CD4-positive, alpha-beta memory T cell (primary cell): Measurements from ENCODE around the gene GOLGA8K. TPM values are rescaled to one million over a fixed set of nuclear protein-coding genes. Genes with fewer than 3 reads are reported as not detected.
"Not testable (repeated sequence)": the region's sequence is repeated elsewhere in the genome, so short reads cannot be mapped to it uniquely, and the experiment has no call there.

Source experiments
- CTCF ChIA-PET: fragments of 350-600 bp; sonication (Branson Sonifier 250); formaldehyde crosslinking; loops from one replicate; lab custom pipeline; 2021; ENCODE audit warnings: inconsistent platforms; ENCODE audit not compliant: partially characterized antibody; lab: Charles Lee
- POLR2A ChIA-PET: fragments of 350-600 bp; sonication (Branson Sonifier 250); formaldehyde crosslinking; loops from one replicate; lab custom pipeline; 2021; ENCODE audit not compliant: partially characterized antibody; lab: Charles Lee
- DNase-seq, 5 donors: peaks; one replicate each; pipeline versions ENCODE4 v3.0.0 to v3.0.0-alpha.2; 2020 to 2022; ENCODE audit warnings: mixed read lengths in 1 of 5
- H3K27ac ChIP-seq: one replicate; pipeline ENCODE4 v1.7.0; 2013; ENCODE audit warnings: low read depth, low read length
- H3K27me3 ChIP-seq: 2 replicates; pipeline ENCODE4 v1.7.0; 2013; ENCODE audit warnings: mild to moderate bottlenecking, low read length, moderate library complexity; ENCODE audit not compliant: insufficient read depth
- H3K36me3 ChIP-seq: 2 replicates; pipeline ENCODE4 v1.7.0; 2013; ENCODE audit warnings: mild to moderate bottlenecking, low read length, moderate library complexity; ENCODE audit not compliant: insufficient read depth
- H3K4me1 ChIP-seq: 2 replicates; pipeline ENCODE4 v1.7.0; 2013; ENCODE audit warnings: mild to moderate bottlenecking, low read length, moderate library complexity; ENCODE audit not compliant: insufficient read depth
- H3K4me3 ChIP-seq, 2 donors: one replicate each; pipeline ENCODE4 v1.7.0; 2013; ENCODE audit warnings: low read length in 2 of 2, mild to moderate bottlenecking in 1 of 2
- H3K9me3 ChIP-seq, 2 donors: one replicate each; pipeline ENCODE4 v1.7.0; 2013; ENCODE audit warnings: low read length in 2 of 2, control low read depth in 1 of 2; ENCODE audit not compliant: control insufficient read depth in 1 of 2
- H3K27ac Mint-ChIP-seq, 7 donors: one replicate each; pipeline ENCODE4 v1.8.0; 2020 to 2021; ENCODE audit warnings: mixed read lengths in 7 of 7, mild to moderate bottlenecking in 6 of 7, inconsistent platforms in 3 of 7, moderate library complexity in 3 of 7
- H3K27me3 Mint-ChIP-seq, 2 donors: one replicate each; pipeline ENCODE4 v1.8.0; 2020 to 2021; ENCODE audit warnings: mixed read lengths in 2 of 2
- H3K36me3 Mint-ChIP-seq, 2 donors: one replicate each; pipeline ENCODE4 v1.8.0; 2020 to 2021; ENCODE audit warnings: mixed read lengths in 2 of 2, inconsistent platforms in 1 of 2, mild to moderate bottlenecking in 1 of 2
- H3K4me1 Mint-ChIP-seq, 4 donors: one replicate each; pipeline ENCODE4 v1.8.0; 2020 to 2021; ENCODE audit warnings: mixed read lengths in 4 of 4, mild to moderate bottlenecking in 1 of 4
- H3K4me3 Mint-ChIP-seq, 8 donors: one replicate each; pipeline ENCODE4 v1.8.0; 2020 to 2021; ENCODE audit warnings: mixed read lengths in 8 of 8, mild to moderate bottlenecking in 7 of 8, moderate library complexity in 6 of 8, inconsistent platforms in 3 of 8
- H3K9me3 Mint-ChIP-seq, 8 donors: one replicate each; pipeline ENCODE4 v1.8.0; 2020 to 2021; ENCODE audit warnings: mixed read lengths in 8 of 8, mild to moderate bottlenecking in 5 of 8, inconsistent platforms in 3 of 8, moderate library complexity in 1 of 8
- intact Hi-C: fragments of 100-400 bp; cut with micrococcal nuclease; formaldehyde crosslinking; loops from one replicate; pipeline ENCODE4 v1.15.1; 2023
- polyA plus RNA-seq, 2 donors: library from polyadenylated mRNA; unstranded; fragments of 300-500 nt; fragmentation: Illumina TruSeq; gene quantifications; one replicate each; pipeline ENCODE4 v1.2.3, GENCODE V29; 2021
- total RNA-seq, 2 experiments: library from RNA; stranded (reverse); gene quantifications; one replicate each; pipeline ENCODE4 v1.2.3, GENCODE V29; 2021

The GOLGA8K gene
- total and polyA plus RNA-seq, 4 experiments from 2014 or later = 0.36 to 0.96 TPM; not detected in 2

DNA sequence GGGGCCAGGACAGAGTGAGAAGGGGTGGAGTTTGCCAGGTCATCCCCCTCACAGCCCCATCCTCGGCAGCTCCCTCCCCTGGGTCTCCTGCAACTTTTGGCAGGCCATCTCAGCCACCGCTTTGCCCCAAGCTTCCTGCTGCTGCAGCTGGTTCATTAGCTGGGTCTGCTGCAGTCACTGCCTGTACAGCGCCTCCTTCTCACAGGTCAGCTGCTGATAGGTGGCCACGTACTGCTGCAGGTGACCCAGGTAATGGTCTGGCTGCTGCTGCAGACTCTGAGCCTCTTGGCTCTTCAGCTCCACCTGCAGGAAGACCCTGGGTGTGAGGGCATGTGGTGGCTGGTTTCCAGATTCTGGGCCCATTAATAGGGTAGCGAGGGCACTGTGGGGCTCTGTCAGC is 8.3 kb downstream of the GOLGA8K start:
- H3K9me3 ChIP-seq, CTCF ChIA-PET, intact Hi-C loops, H3K36me3 Mint-ChIP-seq, H3K9me3 Mint-ChIP-seq, H3K4me3 Mint-ChIP-seq, H3K27ac Mint-ChIP-seq, H3K4me1 ChIP-seq, H3K27ac ChIP-seq, H3K27me3 Mint-ChIP-seq, POLR2A ChIA-PET, H3K27me3 ChIP-seq, H3K36me3 ChIP-seq, H3K4me1 Mint-ChIP-seq, H3K4me3 ChIP-seq, DNase-seq: not testable (repeated sequence)

DNA sequence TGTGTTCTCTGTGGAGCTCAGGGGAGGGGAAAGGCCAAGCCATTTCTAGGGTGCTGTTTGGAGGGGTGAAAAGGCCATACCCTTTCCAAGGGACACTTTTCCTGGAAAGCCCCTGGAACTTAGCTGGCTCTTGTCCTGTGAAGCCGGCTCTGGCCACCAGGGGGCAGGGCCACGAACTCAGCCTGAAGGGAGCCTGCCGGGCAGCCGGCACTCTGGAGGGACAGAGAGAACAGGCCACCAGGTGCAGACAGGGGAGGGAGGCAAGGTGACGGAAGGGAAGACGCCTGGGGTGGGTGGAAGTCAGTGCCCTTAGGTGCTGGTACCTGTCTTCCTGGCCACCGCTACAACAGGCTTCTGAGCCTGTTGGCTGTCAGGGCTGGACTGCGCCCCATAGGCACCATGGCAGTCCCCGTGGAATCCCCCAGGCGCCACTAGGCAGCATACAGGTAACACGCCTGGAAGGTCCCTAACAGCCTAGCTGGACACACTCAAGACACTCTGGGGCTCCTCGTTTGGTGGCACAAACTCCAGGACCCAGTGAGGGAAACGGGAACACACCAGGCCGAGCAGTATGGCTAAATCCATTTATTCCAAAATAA is 14.9 kb downstream of the GOLGA8K start:
- CTCF ChIA-PET, H3K9me3 ChIP-seq, H3K4me3 Mint-ChIP-seq: not testable (repeated sequence)

DNA sequence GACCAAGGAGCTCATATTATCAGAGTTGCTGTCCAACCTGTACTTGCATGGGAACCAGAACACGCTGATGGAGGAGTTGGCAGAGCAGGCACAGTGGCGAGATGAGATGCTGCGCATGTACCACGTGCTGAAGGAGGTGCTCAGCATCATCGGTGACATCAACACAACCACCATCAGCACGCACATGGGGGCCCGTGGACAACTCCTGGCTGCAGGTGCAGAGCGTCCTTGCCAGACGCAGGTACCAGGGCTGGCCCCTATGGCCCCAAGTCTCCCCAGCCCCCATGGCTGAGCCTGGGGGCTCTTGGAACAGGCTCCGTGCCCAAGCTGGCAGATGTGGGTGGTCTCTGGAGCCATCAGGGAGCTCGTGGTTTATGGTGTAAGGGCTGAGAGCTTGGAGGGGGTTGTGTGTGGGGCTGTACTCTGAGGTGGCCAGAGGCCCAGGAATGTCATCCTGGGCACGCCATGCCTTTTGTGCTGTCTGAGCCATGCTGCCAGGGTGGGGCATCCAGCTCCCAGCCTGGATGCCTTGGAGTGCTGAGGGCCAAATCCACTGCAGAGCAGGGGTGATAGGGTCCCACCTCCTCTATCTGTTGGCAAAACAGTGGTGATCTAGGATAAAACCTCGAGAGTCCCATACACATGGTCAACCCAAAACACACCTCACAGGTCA is 17.1 kb downstream of the GOLGA8K start:
- H3K36me3 Mint-ChIP-seq, DNase-seq, H3K9me3 ChIP-seq, H3K27ac Mint-ChIP-seq, CTCF ChIA-PET, POLR2A ChIA-PET, intact Hi-C loops, H3K4me1 ChIP-seq, H3K4me1 Mint-ChIP-seq, H3K27me3 ChIP-seq, H3K27me3 Mint-ChIP-seq, H3K27ac ChIP-seq, H3K4me3 Mint-ChIP-seq, H3K4me3 ChIP-seq, H3K9me3 Mint-ChIP-seq, H3K36me3 ChIP-seq: not testable (repeated sequence)

More for the DNA sequence above, 14.9 kb downstream of the GOLGA8K start:
- intact Hi-C loops, H3K4me3 ChIP-seq, H3K27ac Mint-ChIP-seq, DNase-seq, H3K36me3 Mint-ChIP-seq, H3K27me3 ChIP-seq, H3K27me3 Mint-ChIP-seq, H3K4me1 ChIP-seq, H3K4me1 Mint-ChIP-seq, H3K27ac ChIP-seq, POLR2A ChIA-PET, H3K36me3 ChIP-seq, H3K9me3 Mint-ChIP-seq: not testable (repeated sequence)

DNA sequence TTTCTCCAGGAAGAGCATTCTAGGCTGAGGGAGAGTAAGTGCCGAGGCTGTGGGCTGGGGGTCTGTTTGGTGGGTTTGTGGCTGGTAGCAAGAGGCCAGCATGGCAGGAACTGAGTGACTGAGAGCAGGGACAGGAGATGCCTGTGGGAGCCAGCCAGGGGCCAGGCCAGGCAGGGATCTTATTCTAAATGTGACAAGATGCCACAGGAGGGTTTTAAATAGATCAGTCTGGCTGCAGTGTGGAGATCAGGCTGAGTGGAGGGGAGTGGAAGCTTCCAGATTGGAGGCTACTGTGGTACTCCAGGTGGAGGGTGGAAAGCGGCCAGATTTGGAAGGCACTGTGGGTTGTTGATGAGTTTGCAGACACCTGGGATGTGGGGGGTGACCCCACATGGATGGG is 28.9 kb downstream of the GOLGA8K start:
- H3K36me3 ChIP-seq, CTCF ChIA-PET, POLR2A ChIA-PET: not testable (repeated sequence)

DNA sequence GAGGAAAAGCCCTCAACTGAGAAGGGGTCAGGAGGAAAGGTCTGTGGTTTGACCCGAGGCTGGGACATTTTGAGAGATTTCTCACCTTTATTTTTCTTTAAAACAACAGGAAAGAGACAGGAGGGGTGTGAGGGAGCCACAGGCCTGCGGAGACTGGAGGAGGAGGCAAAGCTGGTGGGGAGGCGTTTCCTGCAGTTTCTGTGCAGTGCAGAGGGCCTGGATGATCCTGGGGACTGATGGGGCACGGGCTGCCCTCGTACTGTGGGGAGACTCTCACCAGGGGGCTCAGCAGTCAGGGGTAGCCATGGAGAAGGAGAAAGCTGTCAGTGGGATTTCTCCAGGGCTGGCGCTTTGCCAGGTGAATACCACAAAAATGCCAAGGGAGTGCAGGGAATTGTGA is 29.4 kb downstream of the GOLGA8K start:
- H3K27me3 ChIP-seq, H3K27ac ChIP-seq, H3K4me1 Mint-ChIP-seq, H3K36me3 ChIP-seq, intact Hi-C loops, H3K9me3 ChIP-seq, H3K36me3 Mint-ChIP-seq, DNase-seq, H3K4me3 Mint-ChIP-seq, POLR2A ChIA-PET, H3K27me3 Mint-ChIP-seq, H3K4me3 ChIP-seq, H3K27ac Mint-ChIP-seq, H3K4me1 ChIP-seq, CTCF ChIA-PET, H3K9me3 Mint-ChIP-seq: not testable (repeated sequence)

More for the DNA sequence above, 28.9 kb downstream of the GOLGA8K start:
- H3K4me1 Mint-ChIP-seq, H3K27me3 ChIP-seq, H3K27me3 Mint-ChIP-seq, intact Hi-C loops, H3K4me3 ChIP-seq, H3K9me3 ChIP-seq, H3K27ac ChIP-seq, H3K27ac Mint-ChIP-seq, H3K4me1 ChIP-seq, H3K4me3 Mint-ChIP-seq, H3K36me3 Mint-ChIP-seq, DNase-seq, H3K9me3 Mint-ChIP-seq: not testable (repeated sequence)

DNA sequence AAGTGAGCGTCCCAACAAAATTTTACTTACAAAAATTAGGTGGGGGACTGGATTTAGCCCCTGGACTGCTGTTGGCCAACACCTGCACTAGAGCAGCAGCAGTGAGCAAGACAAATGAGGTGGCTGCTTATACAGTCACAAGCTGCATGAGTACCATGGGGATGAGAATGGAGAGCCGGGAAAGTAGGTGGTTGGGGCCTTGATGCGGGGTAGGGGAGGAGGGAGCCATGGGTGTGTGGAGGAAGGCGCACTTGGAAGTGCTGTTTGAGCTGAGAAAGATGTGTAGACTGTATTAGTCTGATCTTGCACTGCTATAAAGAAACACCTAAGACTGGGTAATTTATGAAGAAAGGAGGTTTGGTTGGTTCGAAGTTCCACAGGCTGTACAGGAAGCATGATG is 31.0 kb downstream of the GOLGA8K start:
- DNase-seq, H3K9me3 Mint-ChIP-seq, POLR2A ChIA-PET: not testable (repeated sequence)

DNA sequence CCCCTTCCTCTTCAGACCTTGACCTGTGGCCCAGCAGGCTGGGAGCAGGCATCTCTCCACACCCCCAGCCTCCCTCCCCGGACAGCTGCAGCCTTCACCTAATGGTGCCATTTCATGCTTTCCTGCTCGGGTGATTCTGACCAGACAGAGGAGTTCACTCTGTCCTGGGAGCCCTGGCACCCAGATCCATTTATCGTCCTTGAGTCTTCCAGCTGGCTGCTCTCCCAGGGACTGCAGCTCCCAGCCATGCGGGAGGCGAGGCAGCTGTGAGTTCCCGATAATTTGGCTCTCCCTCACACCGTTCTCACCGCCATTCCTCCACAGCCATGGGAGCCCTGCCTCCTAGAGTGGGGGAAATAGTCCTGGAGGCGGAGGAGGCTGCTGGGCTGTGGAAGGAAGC is 32.6 kb downstream of the GOLGA8K start:
- H3K4me3 ChIP-seq, H3K4me1 Mint-ChIP-seq, H3K9me3 ChIP-seq, H3K27ac Mint-ChIP-seq, H3K4me1 ChIP-seq, H3K4me3 Mint-ChIP-seq, H3K9me3 Mint-ChIP-seq, H3K36me3 Mint-ChIP-seq, POLR2A ChIA-PET, intact Hi-C loops, CTCF ChIA-PET, H3K36me3 ChIP-seq, H3K27ac ChIP-seq, H3K27me3 Mint-ChIP-seq, DNase-seq, H3K27me3 ChIP-seq: not testable (repeated sequence)

More for the DNA sequence above, 31.0 kb downstream of the GOLGA8K start:
- CTCF ChIA-PET, H3K27me3 ChIP-seq, H3K27me3 Mint-ChIP-seq, H3K36me3 ChIP-seq, H3K27ac Mint-ChIP-seq, H3K4me3 Mint-ChIP-seq, H3K9me3 ChIP-seq, H3K27ac ChIP-seq, intact Hi-C loops, H3K36me3 Mint-ChIP-seq, H3K4me3 ChIP-seq, H3K4me1 Mint-ChIP-seq, H3K4me1 ChIP-seq: not testable (repeated sequence)

DNA sequence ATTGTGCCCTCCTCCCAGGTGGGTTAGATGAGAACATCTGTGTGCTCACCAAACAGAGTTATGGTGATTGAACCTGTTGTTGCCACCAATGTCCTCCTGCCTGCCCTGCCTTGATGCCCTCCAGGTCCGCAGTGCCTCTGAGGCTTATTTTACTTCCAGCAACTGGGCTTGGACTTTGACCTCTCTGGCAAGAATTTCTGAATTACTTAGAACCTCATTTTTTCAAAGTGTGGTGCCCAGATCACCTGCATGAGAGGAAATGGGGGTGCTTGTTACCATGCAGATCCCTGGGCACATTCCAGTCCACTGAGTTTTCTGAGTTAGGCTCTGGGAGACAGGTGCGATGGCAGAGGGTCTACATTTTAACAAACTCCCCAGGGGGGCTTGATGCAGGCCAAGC is 33.0 kb downstream of the GOLGA8K start:
- H3K4me1 Mint-ChIP-seq, H3K9me3 Mint-ChIP-seq, H3K4me3 ChIP-seq, CTCF ChIA-PET, POLR2A ChIA-PET, H3K27me3 ChIP-seq, H3K36me3 ChIP-seq, H3K27me3 Mint-ChIP-seq, H3K9me3 ChIP-seq, intact Hi-C loops, H3K36me3 Mint-ChIP-seq, DNase-seq, H3K4me3 Mint-ChIP-seq, H3K4me1 ChIP-seq, H3K27ac Mint-ChIP-seq, H3K27ac ChIP-seq: not testable (repeated sequence)
